Subcutaneous adipose tissue (tissue), 4 donors: Measurements from ENCODE around the gene MED27. TPM values are rescaled to one million over a fixed set of nuclear protein-coding genes. Genes with fewer than 3 reads are reported as not detected.

Source experiments
- CTCF ChIP-seq: fragments of 450-650 bp; IDR thresholded peaks from one replicate; pipeline ENCODE4 v1.5.1; 2016; ENCODE audit warnings: low read depth, mild to moderate bottlenecking, control low read depth, antibody characterized with exemption, moderate library complexity
- total RNA-seq, 4 donors: library from RNA; depleted of rRNA; stranded (reverse); fragments of >200 nt; gene quantifications; one replicate each; pipeline ENCODE4 v1.1.0, GENCODE V29; 2016

MED27 gene
- total RNA-seq, 4 donors from 2014 or later: 7.3 to 13.4 (median 9.9) TPM

- no peak for TF ChIP-seq CTCF
Measured at GRCh38 chr9:131837316-131837715, 242.4 kb downstream of the MED27 start.

GRCh38 chr9:131836607-131837315 lies 242.9 kb downstream of the MED27 start:
- no peak for TF ChIP-seq CTCF

GRCh38 chr9:131836021-131836420 lies 243.6 kb downstream of the MED27 start:
- no peak for TF ChIP-seq CTCF

- no peak for TF ChIP-seq CTCF
Measured at GRCh38 chr9:131835151-131835910, 244.3 kb downstream of the MED27 start.

- no peak for TF ChIP-seq CTCF
Measured at GRCh38 chr9:131834721-131835120, 244.9 kb downstream of the MED27 start.

- no peak for TF ChIP-seq CTCF
Measured at GRCh38 chr9:131833906-131834305, 245.8 kb downstream of the MED27 start.

- no peak for TF ChIP-seq CTCF
Measured at GRCh38 chr9:131833083-131833482, 246.6 kb downstream of the MED27 start.
